HCT116 (cell line): ENCODE measurements around the gene LAMTOR4.

Experiments used
- EZH2 ChIP-seq: fragments of 200-600 bp; sonication (generic); IDR thresholded peaks from 2 replicates; pipeline ENCODE4 v1.6.1; 2017; ENCODE audit warnings: antibody characterized with exemption, mixed run types
- POLR2A ChIP-seq: IDR thresholded peaks from 2 replicates; pipeline ENCODE4 v1.7.0; 2011; ENCODE audit warnings: borderline replicate concordance; ENCODE audit not compliant: insufficient read depth, insufficient read length; ENCODE audit errors: extremely low read depth
- SRF ChIP-seq: IDR thresholded peaks from 2 replicates; pipeline ENCODE4 v1.6.1; 2012; ENCODE audit warnings: low read depth

- TF ChIP-seq EZH2 = no peak
- TF ChIP-seq POLR2A = no peak
- no peak for TF ChIP-seq SRF
These were observed 26.1 kb upstream of the LAMTOR4 start for GRCh38 chr7:100122568-100122967.
